K562 (cell line): ENCODE data around the gene DYNLT5. TPM values are rescaled to one million over a fixed set of nuclear protein-coding genes. Genes with fewer than 3 reads are reported as not detected.
A peak's percentile ranks its signal among the peaks of the same experiment; 100 is the strongest.

Experiments
- BHLHE40 ChIP-seq: IDR thresholded peaks from 2 replicates; pipeline ENCODE4 v1.6.1; 2011; ENCODE audit warnings: low read length, improper control_type of control experiment
- CEBPB ChIP-seq: fragments of 450-650 bp; IDR thresholded peaks from 2 replicates; pipeline ENCODE4 v1.6.1; 2016; ENCODE audit warnings: missing genetic modification characterization, missing compliant biosample characterization
- ETV6 ChIP-seq, 3 experiments: fragments of 150-350 bp in 1 of 3; sonication (generic) in 1 of 3; formaldehyde crosslinking in 1 of 3; IDR thresholded peaks; 2 replicates each; pipeline versions ENCODE4 v1.6.1 to v1.8.0; 2014 to 2022; ENCODE audit warnings: borderline replicate concordance in 2 of 3, low read depth in 2 of 3, antibody characterized with exemption in 1 of 3, low read length in 1 of 3, mild to moderate bottlenecking in 1 of 3, missing genetic modification reagents in 1 of 3
- HDAC6 ChIP-seq: IDR thresholded peaks from 2 replicates; pipeline ENCODE4 v1.6.1; 2012; ENCODE audit warnings: low read depth, mild to moderate bottlenecking, control low read depth, inconsistent platforms, low read length, moderate library complexity
- HNRNPLL ChIP-seq: fragments of 200-400 bp; formaldehyde crosslinking; IDR thresholded peaks from 2 replicates; pipeline ENCODE4 v1.6.1; 2017; ENCODE audit warnings: low read length, low read depth, mild to moderate bottlenecking; ENCODE audit not compliant: poor library complexity, severe bottlenecking
- MCM2 ChIP-seq: fragments of 450-650 bp; IDR thresholded peaks from 2 replicates; pipeline ENCODE4 v1.6.1; 2017; ENCODE audit warnings: low read depth, mild to moderate bottlenecking
- MCM3 ChIP-seq: fragments of 450-650 bp; IDR thresholded peaks from 2 replicates; pipeline ENCODE4 v1.6.1; 2016
- NCOA1 ChIP-seq: fragments of 450-650 bp; IDR thresholded peaks from 2 replicates; pipeline ENCODE4 v1.6.1; 2016; ENCODE audit warnings: low read depth
- NCOA6 ChIP-seq: fragments of 450-650 bp; IDR thresholded peaks from 2 replicates; pipeline ENCODE4 v1.6.1; 2017; ENCODE audit warnings: mild to moderate bottlenecking
- PHF21A ChIP-seq: fragments of 450-650 bp; IDR thresholded peaks from 2 replicates; pipeline ENCODE4 v1.6.1; 2017; ENCODE audit warnings: low read depth, borderline replicate concordance
- TAF7 ChIP-seq: fragments of 450-650 bp; IDR thresholded peaks from 2 replicates; pipeline ENCODE4 v1.6.1; 2016; ENCODE audit warnings: missing genetic modification characterization, missing compliant biosample characterization
- U2AF1 ChIP-seq: fragments of 200-400 bp; formaldehyde crosslinking; optimal IDR thresholded peaks from 2 replicates; pipeline ENCODE3; 2017; ENCODE audit warnings: mild to moderate bottlenecking, low read depth, low read length, moderate library complexity
- ZC3H11A ChIP-seq: IDR thresholded peaks from 2 replicates; pipeline ENCODE4 v1.6.1; 2012; ENCODE audit warnings: low read depth, low read length, improper control_type of control experiment
- ZNF316 ChIP-seq: fragments of 450-650 bp; IDR thresholded peaks from 2 replicates; pipeline ENCODE4 v1.6.1; 2016
- polyA plus RNA-seq, 8 experiments: library from polyadenylated mRNA; depleted of rRNA in 4 of 8; stranded (reverse) in 5 of 8; unstranded in 3 of 8; fragments of >200 nt; fragmentation: Nextera tagmentation in 2 of 8; fragmentation: Illumina TruSeq in 1 of 8; extraction: Ambion mirVana in 2 of 8; extraction: Trizol in 1 of 8; gene quantifications; 2 replicates each; pipeline versions ENCODE4 v1.2.1 to v1.2.3, GENCODE V29; 2011 to 2014; ENCODE audit warnings: inconsistent platforms in 1 of 8, missing spikeins in 1 of 8
- total RNA-seq, 7 experiments: library from RNA; depleted of rRNA in 6 of 7; stranded (reverse); fragments of >200 nt in 6 of 7; fragmentation: Illumina TruSeq in 2 of 7; extraction: Trizol in 2 of 7; gene quantifications; 2 replicates each; pipeline versions ENCODE4 v1.2.1 to v1.2.3, GENCODE V29; 2011 to 2021; ENCODE audit warnings: low replicate concordance in 1 of 7
- TF ChIP-seq, protein P1 (sequence below): fragments of 250-450 bp; sonication (Bioruptor Pico); IDR thresholded peaks from 2 replicates; pipeline ENCODE4 v1.8.0; 2021; ENCODE audit warnings: borderline replicate concordance, mild to moderate bottlenecking, moderate library complexity; ENCODE audit not compliant: poor library complexity, severe bottlenecking
- TF ChIP-seq, protein P2 (sequence below): sonication (generic); formaldehyde crosslinking; IDR thresholded peaks from 2 replicates; pipeline ENCODE4 v1.8.1; 2023; ENCODE audit warnings: mild to moderate bottlenecking, missing genetic modification reagents
- TF ChIP-seq, protein P3 (sequence below): sonication (generic); formaldehyde crosslinking; IDR thresholded peaks from 2 replicates; pipeline ENCODE4 v1.8.1; 2022; ENCODE audit warnings: missing genetic modification reagents
- TF ChIP-seq, protein P4 (sequence below), 3 experiments: IDR thresholded peaks in 2 of 3; conservative IDR thresholded peaks in 1 of 3; 2 replicates each; pipeline ENCODE4 v1.5.1; 2011 to 2012; ENCODE audit warnings: low read length in 3 of 3, mild to moderate bottlenecking in 3 of 3, control low read depth in 2 of 3, improper control_type of control experiment in 1 of 3, inconsistent platforms in 1 of 3, low read depth in 1 of 3, mixed read lengths in 1 of 3, moderate library complexity in 1 of 3; ENCODE audit not compliant: insufficient read depth in 2 of 3
- TF ChIP-seq, protein P5 (sequence below): fragments of 200-800 bp; sonication (Bioruptor generic); IDR thresholded peaks from 2 replicates; pipeline ENCODE4 v1.6.1; 2017; ENCODE audit warnings: missing genetic modification characterization, missing compliant biosample characterization
- TF ChIP-seq, protein P6 (sequence below): sonication (generic); formaldehyde crosslinking; IDR thresholded peaks from 2 replicates; pipeline ENCODE4 v1.8.1; 2023; ENCODE audit warnings: mild to moderate bottlenecking, missing genetic modification reagents, moderate library complexity

DYNLT5 gene
- total and polyA plus RNA-seq, 9 of the 15 experiments (the other 6 are each of a cell fraction or from before 2014, with no cell fraction given), result not detected

DNA sequence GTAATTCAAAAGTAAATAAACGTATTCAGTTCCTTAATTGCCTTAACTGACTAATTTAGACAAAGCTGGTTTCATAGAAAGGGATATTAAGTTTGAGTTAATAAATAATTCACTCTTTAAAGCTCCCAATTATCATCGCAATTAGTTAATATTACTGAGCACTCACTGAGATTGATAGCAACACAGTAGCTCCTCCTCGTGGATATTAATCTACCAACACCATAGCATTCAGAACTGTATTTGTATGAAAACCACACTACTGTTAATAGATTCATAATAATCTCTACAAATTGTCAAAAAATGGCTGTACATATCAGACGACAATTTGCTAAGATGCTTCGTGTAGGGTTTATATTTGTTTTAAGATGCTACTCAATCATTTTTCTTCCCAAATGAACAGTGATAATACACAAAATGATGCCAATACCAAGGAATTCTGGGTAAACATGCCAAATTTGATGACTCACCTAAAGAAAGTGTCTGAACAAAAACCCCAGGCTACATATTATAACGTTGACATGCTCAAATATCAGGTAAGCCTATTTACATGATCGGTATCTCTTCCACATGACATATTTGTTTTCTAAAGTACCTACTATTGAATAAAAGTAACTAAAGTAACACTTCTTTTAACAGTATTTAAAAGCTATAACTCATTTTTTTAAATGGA is 18.8 kb upstream of the DYNLT5 start (continued):
- TF ChIP-seq NCOA6, result no peak
- TF ChIP-seq HNRNPLL, result no peak
- no peak for TF ChIP-seq ZC3H11A
- TF ChIP-seq, protein P1, sequence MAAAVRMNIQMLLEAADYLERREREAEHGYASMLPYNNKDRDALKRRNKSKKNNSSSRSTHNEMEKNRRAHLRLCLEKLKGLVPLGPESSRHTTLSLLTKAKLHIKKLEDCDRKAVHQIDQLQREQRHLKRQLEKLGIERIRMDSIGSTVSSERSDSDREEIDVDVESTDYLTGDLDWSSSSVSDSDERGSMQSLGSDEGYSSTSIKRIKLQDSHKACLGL, result no peak
- TF ChIP-seq, protein P2, sequence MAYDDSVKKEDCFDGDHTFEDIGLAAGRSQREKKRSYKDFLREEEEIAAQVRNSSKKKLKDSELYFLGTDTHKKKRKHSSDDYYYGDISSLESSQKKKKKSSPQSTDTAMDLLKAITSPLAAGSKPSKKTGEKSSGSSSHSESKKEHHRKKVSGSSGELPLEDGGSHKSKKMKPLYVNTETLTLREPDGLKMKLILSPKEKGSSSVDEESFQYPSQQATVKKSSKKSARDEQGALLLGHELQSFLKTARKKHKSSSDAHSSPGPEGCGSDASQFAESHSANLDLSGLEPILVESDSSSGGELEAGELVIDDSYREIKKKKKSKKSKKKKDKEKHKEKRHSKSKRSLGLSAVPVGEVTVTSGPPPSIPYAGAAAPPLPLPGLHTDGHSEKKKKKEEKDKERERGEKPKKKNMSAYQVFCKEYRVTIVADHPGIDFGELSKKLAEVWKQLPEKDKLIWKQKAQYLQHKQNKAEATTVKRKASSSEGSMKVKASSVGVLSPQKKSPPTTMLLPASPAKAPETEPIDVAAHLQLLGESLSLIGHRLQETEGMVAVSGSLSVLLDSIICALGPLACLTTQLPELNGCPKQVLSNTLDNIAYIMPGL, result no peak
- peak; percentile 89 for TF ChIP-seq ZNF316
- TF ChIP-seq MCM2, result no peak
- TF ChIP-seq PHF21A, result no peak
- TF ChIP-seq CEBPB (tag), result no peak
- TF ChIP-seq ETV6 (IDR thresholded peaks at IDR 0.05; ENCODE audit: borderline replicate concordance in 1 of 2, low read depth in 2 of 2, low read length in 1 of 2), result no peak
- TF ChIP-seq ETV6 (CRISPR knock-in tag; IDR thresholded peaks at IDR 0.05; ENCODE audit: borderline replicate concordance), result no peak
- TF ChIP-seq, protein P3, sequence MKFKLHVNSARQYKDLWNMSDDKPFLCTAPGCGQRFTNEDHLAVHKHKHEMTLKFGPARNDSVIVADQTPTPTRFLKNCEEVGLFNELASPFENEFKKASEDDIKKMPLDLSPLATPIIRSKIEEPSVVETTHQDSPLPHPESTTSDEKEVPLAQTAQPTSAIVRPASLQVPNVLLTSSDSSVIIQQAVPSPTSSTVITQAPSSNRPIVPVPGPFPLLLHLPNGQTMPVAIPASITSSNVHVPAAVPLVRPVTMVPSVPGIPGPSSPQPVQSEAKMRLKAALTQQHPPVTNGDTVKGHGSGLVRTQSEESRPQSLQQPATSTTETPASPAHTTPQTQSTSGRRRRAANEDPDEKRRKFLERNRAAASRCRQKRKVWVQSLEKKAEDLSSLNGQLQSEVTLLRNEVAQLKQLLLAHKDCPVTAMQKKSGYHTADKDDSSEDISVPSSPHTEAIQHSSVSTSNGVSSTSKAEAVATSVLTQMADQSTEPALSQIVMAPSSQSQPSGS (CRISPR knock-in tag), result no peak
- no peak for TF ChIP-seq MCM3
- no peak for TF ChIP-seq BHLHE40
- no peak for TF ChIP-seq TAF7 (tag)
- TF ChIP-seq, protein P4, sequence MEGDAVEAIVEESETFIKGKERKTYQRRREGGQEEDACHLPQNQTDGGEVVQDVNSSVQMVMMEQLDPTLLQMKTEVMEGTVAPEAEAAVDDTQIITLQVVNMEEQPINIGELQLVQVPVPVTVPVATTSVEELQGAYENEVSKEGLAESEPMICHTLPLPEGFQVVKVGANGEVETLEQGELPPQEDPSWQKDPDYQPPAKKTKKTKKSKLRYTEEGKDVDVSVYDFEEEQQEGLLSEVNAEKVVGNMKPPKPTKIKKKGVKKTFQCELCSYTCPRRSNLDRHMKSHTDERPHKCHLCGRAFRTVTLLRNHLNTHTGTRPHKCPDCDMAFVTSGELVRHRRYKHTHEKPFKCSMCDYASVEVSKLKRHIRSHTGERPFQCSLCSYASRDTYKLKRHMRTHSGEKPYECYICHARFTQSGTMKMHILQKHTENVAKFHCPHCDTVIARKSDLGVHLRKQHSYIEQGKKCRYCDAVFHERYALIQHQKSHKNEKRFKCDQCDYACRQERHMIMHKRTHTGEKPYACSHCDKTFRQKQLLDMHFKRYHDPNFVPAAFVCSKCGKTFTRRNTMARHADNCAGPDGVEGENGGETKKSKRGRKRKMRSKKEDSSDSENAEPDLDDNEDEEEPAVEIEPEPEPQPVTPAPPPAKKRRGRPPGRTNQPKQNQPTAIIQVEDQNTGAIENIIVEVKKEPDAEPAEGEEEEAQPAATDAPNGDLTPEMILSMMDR (IDR thresholded peaks at IDR 0.05 in 2 of 3, conservative IDR thresholded peaks at IDR 0.05 in 1 of 3; ENCODE audit: insufficient read depth in 2 of 3, low read depth in 1 of 3, low read length in 3 of 3), result peak in 1 of 3 experiments; percentile 28; a peak in 2 of 6 replicates
- TF ChIP-seq, protein P5, sequence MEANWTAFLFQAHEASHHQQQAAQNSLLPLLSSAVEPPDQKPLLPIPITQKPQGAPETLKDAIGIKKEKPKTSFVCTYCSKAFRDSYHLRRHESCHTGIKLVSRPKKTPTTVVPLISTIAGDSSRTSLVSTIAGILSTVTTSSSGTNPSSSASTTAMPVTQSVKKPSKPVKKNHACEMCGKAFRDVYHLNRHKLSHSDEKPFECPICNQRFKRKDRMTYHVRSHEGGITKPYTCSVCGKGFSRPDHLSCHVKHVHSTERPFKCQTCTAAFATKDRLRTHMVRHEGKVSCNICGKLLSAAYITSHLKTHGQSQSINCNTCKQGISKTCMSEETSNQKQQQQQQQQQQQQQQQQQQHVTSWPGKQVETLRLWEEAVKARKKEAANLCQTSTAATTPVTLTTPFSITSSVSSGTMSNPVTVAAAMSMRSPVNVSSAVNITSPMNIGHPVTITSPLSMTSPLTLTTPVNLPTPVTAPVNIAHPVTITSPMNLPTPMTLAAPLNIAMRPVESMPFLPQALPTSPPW (CRISPR knock-in tag), result no peak
- TF ChIP-seq, protein P6, sequence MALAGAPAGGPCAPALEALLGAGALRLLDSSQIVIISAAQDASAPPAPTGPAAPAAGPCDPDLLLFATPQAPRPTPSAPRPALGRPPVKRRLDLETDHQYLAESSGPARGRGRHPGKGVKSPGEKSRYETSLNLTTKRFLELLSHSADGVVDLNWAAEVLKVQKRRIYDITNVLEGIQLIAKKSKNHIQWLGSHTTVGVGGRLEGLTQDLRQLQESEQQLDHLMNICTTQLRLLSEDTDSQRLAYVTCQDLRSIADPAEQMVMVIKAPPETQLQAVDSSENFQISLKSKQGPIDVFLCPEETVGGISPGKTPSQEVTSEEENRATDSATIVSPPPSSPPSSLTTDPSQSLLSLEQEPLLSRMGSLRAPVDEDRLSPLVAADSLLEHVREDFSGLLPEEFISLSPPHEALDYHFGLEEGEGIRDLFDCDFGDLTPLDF (CRISPR knock-in tag), result no peak
- no peak for TF ChIP-seq U2AF1
- no peak for TF ChIP-seq HDAC6
- no peak for TF ChIP-seq NCOA1
